NB4 (cell line): Measurements from ENCODE around the gene C12orf76.
A peak's percentile ranks its signal among the peaks of the same experiment; 100 is the strongest.

Source experiments
- DNase-seq: peaks from one replicate; pipeline ENCODE4 v3.0.0; 2010; ENCODE audit warnings: low read depth
- H3K4me3 ChIP-seq: one replicate; pipeline ENCODE4 v1.5.1; 2011; ENCODE audit warnings: mild to moderate bottlenecking, low read depth, low read length, moderate library complexity
- MYC ChIP-seq: IDR thresholded peaks from 2 replicates; pipeline ENCODE4 v1.6.1; 2011; ENCODE audit warnings: low read depth, low read length
- POLR2A ChIP-seq: IDR thresholded peaks from 2 replicates; pipeline ENCODE4 v1.6.1; 2011; ENCODE audit warnings: mild to moderate bottlenecking; ENCODE audit not compliant: insufficient read length; ENCODE audit errors: extremely low read depth
- TF ChIP-seq, protein P1 (sequence below): IDR thresholded peaks from one replicate; pipeline ENCODE4 v1.5.1; 2012; ENCODE audit warnings: low read depth, low read length
- TF ChIP-seq, protein P2 (sequence below): IDR thresholded peaks from 2 replicates; pipeline ENCODE4 v1.6.1; 2011; ENCODE audit warnings: low read depth, low read length

The C12orf76 gene

DNA sequence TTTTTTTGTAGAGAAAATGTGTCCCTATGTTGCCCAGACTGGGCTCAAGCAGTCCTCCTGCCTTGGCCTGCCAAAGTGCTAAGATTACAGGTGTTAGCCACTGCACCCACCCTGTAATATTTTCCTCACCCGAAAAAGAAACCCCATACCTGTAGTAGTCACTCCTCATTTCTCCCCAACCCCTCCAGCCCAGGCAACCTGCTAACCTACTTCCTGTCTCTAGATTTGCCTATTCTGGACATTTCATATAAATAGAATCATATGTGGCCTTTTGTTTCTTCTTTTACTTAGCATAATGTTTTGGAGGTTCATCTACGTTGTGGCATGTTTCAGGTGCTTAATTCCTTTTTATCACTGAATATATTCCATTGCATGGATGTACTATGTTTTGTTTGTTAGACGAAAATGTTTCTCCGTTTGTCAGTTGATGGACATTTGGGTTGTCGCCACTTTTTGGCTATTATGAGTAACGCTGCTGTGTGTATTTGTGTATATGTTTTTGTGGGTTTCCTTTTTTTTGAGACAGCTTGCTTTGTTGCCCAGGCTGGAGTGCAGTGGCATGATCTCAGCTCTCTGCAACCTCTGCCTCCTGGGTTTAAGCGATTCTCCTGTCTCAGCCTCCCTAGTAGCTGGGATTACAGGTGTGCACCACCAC is 42.9 kb downstream of the C12orf76 start:
- TF ChIP-seq, protein P1, sequence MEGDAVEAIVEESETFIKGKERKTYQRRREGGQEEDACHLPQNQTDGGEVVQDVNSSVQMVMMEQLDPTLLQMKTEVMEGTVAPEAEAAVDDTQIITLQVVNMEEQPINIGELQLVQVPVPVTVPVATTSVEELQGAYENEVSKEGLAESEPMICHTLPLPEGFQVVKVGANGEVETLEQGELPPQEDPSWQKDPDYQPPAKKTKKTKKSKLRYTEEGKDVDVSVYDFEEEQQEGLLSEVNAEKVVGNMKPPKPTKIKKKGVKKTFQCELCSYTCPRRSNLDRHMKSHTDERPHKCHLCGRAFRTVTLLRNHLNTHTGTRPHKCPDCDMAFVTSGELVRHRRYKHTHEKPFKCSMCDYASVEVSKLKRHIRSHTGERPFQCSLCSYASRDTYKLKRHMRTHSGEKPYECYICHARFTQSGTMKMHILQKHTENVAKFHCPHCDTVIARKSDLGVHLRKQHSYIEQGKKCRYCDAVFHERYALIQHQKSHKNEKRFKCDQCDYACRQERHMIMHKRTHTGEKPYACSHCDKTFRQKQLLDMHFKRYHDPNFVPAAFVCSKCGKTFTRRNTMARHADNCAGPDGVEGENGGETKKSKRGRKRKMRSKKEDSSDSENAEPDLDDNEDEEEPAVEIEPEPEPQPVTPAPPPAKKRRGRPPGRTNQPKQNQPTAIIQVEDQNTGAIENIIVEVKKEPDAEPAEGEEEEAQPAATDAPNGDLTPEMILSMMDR: no peak
- TF ChIP-seq POLR2A (no peak), MYC (no peak)
- TF ChIP-seq, protein P2, sequence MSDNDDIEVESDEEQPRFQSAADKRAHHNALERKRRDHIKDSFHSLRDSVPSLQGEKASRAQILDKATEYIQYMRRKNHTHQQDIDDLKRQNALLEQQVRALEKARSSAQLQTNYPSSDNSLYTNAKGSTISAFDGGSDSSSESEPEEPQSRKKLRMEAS: no peak
- no peak overlapping the region for H3K4me3 ChIP-seq
- no peak for DNase-seq

DNA sequence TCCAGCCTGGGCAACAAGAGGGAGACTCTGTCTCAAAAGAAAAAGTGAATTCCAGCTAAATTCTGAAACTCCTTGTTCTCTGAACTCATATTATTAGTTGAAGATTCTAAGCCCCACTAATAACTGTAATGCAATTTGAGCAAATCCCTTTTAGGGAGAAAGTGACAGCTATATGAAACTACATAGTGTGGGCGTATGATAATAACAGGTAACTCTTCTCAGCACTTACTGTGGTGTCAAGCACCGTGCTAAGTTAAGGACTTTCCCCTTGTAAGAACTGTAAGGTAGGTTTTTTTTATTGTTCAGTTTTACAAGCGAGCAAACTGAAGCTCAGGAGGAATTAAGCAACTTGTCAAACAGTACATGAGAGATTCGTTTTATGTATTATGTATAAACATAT is 43.7 kb downstream of the C12orf76 start:
- no peak for TF ChIP-seq MYC
- TF ChIP-seq, protein P1: no peak
- TF ChIP-seq, protein P2: no peak
- TF ChIP-seq POLR2A: no peak
- no peak overlapping the region for H3K4me3 ChIP-seq
- no peak for DNase-seq

DNA sequence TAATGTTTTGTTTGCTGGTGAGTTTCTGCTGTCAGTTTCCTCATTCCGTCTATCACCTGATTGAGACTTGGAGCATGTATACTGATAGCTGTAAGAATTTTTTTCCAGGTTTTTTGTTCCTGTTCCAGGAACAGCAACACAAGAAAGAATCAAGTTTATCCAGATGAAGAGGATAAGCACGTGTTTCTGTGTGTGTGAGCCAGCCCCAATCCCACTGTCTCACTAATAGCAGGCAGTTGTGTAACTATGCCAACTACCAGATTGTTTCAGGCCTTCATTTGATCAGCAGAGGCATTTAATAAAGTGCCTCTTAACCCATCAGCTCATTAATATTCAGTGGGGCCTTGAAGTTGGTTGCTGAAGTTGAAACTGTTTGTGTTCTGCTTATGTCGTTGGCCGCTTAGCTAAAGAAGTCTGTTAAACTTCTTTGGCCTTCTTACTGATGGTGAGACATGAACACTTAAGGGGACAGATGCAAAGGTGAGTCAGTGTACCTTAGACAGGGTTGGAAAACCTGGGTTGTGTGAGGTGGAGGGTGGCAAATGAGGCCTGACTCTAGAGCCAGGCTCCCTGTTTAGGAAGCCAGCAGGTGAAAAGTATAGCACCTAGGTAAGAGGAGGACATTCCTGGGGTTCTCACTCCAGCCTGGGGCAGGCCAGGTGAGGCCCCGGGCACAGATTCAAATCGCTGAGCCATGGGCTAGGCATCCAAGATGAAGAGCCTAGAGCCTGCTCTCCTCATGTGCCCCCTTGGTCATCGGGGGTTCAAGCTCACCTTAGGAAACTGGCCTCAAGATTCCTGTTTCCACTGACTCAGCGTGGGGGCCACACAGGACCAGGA is 45.4 kb downstream of the C12orf76 start:
- TF ChIP-seq POLR2A: no peak
- TF ChIP-seq, protein P1: no peak
- TF ChIP-seq MYC: no peak
- TF ChIP-seq, protein P2: no peak
- H3K4me3 ChIP-seq: no peak overlapping the region
- no peak for DNase-seq

DNA sequence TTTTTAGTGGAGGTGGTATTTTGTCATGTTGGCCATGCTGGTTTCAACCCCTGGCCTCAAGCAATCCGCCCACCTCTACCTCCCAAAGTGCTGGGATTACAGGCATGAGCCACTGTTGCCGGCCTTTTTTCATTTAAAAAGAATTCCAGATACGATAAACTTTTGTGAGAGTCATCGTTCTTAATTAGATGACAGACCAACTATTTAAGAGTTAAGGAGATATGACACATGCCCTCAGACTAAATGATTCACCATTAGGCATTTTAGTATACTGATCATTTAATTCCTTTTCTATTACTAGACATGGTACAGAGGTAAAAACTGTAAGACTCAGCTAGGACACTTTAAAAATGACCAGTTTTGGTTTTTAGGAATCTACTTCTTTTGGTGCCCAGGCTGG is 46.7 kb downstream of the C12orf76 start:
- TF ChIP-seq POLR2A (no peak), MYC (no peak)
- TF ChIP-seq, protein P2: no peak
- TF ChIP-seq, protein P1: no peak
- no peak overlapping the region for H3K4me3 ChIP-seq

DNA sequence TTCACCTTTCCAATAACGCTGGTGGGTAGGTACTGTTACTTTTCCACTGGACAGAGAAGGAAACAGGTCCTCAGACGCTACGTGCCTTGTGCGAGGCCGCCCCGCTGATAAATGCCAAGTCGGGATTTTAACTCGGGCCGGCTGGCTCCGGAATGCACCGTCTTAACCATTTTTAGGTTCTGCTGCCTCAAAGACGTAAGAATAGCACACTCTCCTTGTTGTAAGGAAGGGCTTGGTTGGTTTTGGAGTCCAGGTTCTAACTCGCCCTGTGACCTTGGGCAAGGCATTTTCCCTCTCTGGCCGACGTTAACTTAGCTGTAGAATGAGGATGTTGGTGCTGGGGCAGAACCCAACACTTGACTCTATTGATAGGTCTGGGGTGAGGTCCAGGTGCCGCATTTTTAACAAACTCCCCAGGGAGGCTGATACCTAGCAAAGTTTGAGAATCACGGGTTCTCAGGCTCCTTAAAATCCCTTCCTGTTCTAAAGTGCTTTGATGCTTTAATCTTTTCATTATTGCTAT is 48.3 kb downstream of the C12orf76 start:
- peak; percentile 53 for DNase-seq
- no peak for TF ChIP-seq MYC
- TF ChIP-seq POLR2A: no peak
- TF ChIP-seq, protein P2: no peak; the same call in 1 of the 2 replicates
- TF ChIP-seq, protein P1: no peak

More for the DNA sequence above, 46.7 kb downstream of the C12orf76 start:
- no peak for DNase-seq

More for the DNA sequence above, 48.3 kb downstream of the C12orf76 start:
- H3K4me3 ChIP-seq: peak overlapping the region; percentile 86
